ENCODE data around the gene ACADM.
"Not testable (repeated sequence)": the region's sequence is repeated elsewhere in the genome, so short reads cannot be mapped to it uniquely, and the experiment has no call there.

The ACADM gene

GRCh38 chr1:75724472-75725022 lies at the start of gene ACADM:
ACADM (plus strand) TSS chr1:75724709; CDS start chr1:75724788, 79 bp downstream.
- peak within 1 kb of the TSS; percentile 97 for H3K4me3 Mint-ChIP-seq
- H3K36me3 Mint-ChIP-seq, result peaks cover 20% of the 10 kb centered on the region
- H3K4me1 Mint-ChIP-seq, result peaks cover 39% of the 10 kb centered on the region

GRCh38 chr1:75677443-75677842 lies 47.1 kb upstream of the ACADM start:
- DNase-seq (ENCODE audit: low spot score in 2 of 2) (no peak), ATAC-seq (no peak)
- Mint-ChIP-seq H3K36me3 (no peaks in the 10 kb centered on the region), H3K9me3 (peaks cover 5% of the 10 kb centered on the region), H3K4me1 (no peaks in the 10 kb centered on the region), H3K27ac (no peak overlapping the region), H3K4me3 (no peak overlapping the region)

More at GRCh38 chr1:75724472-75725022, at the start of gene ACADM:
- peak; percentile 77 to 94 for DNase-seq (ENCODE audit: low spot score in 2 of 2)
- Mint-ChIP-seq H3K27ac (peak within 1 kb of the TSS; percentile 99), H3K9me3 (no peaks in the 10 kb centered on the region)
- peak; percentile 96 for ATAC-seq

- H3K4me1 Mint-ChIP-seq; DNase-seq (ENCODE audit: low spot score in 2 of 2); H3K27ac Mint-ChIP-seq; H3K9me3 Mint-ChIP-seq; ATAC-seq; H3K36me3 Mint-ChIP-seq; H3K4me3 Mint-ChIP-seq: not testable (repeated sequence)
Measured at GRCh38 chr1:75677964-75678363, 46.5 kb upstream of the ACADM start.

DNA sequence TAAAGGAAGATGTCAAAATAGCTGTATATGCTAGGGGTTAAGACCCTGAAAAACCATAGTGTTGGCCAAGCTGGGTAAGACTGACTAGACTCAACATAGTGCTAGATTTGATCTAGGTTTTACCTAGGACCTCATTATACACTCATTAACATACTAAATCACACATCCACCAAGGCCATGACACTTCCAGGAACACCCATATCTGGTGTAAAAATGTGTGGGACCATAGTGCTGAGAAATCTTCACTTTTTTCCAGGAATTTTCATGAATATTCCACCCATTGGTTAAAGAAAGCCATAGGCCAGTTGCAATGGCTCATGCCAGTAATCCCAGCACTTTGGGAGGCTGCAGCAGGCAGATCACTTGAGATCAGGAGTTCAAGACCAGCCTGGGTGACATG lies 34.0 kb upstream of the ACADM start:
- Mint-ChIP-seq H3K36me3 (no peaks in the 10 kb centered on the region), H3K9me3 (no peaks in the 10 kb centered on the region), H3K4me3 (no peak overlapping the region), H3K27ac (no peak overlapping the region), H3K4me1 (no peaks in the 10 kb centered on the region)
- no peak for ATAC-seq
- no peak for DNase-seq (ENCODE audit: low spot score in 2 of 2)

DNA sequence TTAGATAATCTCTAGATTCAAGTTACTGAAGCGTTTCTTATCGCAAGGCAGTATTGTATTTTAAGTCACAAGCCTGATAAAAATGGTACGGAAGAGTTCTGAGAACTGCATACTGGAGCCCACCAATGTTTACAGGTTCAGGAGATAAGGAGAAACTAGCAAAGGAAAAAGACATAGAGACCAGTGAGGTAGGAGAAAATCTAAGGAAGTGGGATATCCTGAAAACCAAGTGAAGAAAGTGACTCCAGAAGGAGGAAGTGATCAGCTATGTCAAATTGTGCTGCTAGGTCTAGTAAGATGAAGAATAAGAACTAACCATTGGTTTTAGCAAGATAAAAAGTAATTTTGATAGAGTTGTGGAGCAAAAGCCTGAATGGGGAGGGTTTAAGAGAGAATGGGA lies 31.0 kb upstream of the ACADM start:
- Mint-ChIP-seq H3K9me3 (no peaks in the 10 kb centered on the region), H3K4me1 (no peaks in the 10 kb centered on the region), H3K4me3 (no peak overlapping the region), H3K36me3 (no peaks in the 10 kb centered on the region), H3K27ac (no peak overlapping the region)
- no peak for ATAC-seq
- no peak for DNase-seq (ENCODE audit: low spot score in 2 of 2)

DNA sequence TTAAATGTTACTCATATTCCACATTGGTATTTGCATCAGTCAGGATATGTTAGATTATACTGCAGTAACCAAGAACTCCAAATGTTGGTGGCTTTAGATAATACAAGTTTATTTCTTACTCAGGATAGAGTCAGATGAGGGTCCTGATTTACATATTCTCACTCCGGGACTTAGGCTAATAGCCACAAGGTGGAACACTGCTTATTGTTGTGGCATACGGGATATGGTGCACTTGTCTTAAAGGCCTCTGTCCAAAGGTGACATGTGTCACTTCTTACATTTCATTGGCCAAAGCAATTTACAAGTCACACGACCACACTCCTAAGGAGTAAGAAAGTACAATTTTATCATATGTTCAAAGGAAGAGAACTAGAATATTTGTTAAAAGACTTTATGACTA lies 28.5 kb upstream of the ACADM start:
- Mint-ChIP-seq H3K4me3 (no peak overlapping the region), H3K36me3 (no peaks in the 10 kb centered on the region), H3K9me3 (no peaks in the 10 kb centered on the region), H3K27ac (no peak overlapping the region), H3K4me1 (no peaks in the 10 kb centered on the region)
- no peak for DNase-seq (ENCODE audit: low spot score in 2 of 2)
- no peak for ATAC-seq

GRCh38 chr1:75707191-75707590 lies 17.3 kb upstream of the ACADM start:
- no peak for DNase-seq (ENCODE audit: low spot score in 2 of 2)
- no peaks in the 10 kb centered on the region for H3K4me1 Mint-ChIP-seq
- no peak for ATAC-seq
- no peaks in the 10 kb centered on the region for H3K9me3 Mint-ChIP-seq
- H3K36me3 Mint-ChIP-seq, result no peaks in the 10 kb centered on the region
- no peak overlapping the region for H3K27ac Mint-ChIP-seq
- H3K4me3 Mint-ChIP-seq, result no peak overlapping the region

DNA sequence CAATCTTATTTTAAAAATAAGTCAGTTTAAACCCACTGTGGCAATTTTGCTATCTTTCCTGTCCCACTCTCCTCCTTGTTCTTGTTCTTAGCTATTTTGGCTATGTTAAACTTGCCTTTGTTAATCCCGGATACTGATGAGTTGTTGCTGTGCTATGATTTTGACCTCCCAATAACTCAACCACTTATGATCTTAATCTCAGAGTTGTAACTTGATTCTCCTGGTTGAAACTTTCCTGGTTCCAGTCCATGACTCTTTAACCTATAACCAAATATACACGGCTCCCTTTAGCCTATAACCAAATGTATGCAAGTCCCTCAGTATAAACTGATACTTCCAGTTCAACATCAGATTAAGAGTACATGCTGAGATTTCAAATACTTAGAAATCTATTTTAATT lies 15.6 kb upstream of the ACADM start:
- no peak overlapping the region for H3K27ac Mint-ChIP-seq
- ATAC-seq, result no peak
- H3K36me3 Mint-ChIP-seq, result no peaks in the 10 kb centered on the region
- H3K9me3 Mint-ChIP-seq, result no peaks in the 10 kb centered on the region
- DNase-seq (ENCODE audit: low spot score in 2 of 2), result no peak
- H3K4me1 Mint-ChIP-seq, result no peaks in the 10 kb centered on the region
- no peak overlapping the region for H3K4me3 Mint-ChIP-seq

DNA sequence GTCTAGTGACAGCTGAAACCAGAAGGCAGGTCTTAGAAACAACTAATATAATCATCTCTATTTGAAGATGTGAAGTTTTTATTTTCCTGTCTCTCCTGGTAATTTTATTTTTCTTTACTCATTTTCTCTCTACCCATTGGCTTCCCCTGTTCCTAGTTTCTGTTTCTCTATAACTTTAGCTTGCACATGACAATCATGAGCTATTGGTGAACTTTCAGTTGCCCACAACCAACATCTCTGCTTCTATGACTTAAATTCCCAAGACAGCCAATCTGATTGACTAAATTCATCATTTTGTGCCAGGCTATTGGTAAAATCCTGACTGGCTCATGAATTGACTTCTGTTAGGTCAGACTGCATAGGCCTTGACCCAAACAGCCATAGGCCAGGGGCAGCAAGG lies 13.7 kb upstream of the ACADM start:
- H3K27ac Mint-ChIP-seq, result no peak overlapping the region
- ATAC-seq, result no peak
- no peaks in the 10 kb centered on the region for H3K36me3 Mint-ChIP-seq
- DNase-seq (ENCODE audit: low spot score in 2 of 2), result no peak
- H3K4me3 Mint-ChIP-seq, result no peak overlapping the region
- H3K4me1 Mint-ChIP-seq, result no peaks in the 10 kb centered on the region
- H3K9me3 Mint-ChIP-seq, result no peaks in the 10 kb centered on the region

DNA sequence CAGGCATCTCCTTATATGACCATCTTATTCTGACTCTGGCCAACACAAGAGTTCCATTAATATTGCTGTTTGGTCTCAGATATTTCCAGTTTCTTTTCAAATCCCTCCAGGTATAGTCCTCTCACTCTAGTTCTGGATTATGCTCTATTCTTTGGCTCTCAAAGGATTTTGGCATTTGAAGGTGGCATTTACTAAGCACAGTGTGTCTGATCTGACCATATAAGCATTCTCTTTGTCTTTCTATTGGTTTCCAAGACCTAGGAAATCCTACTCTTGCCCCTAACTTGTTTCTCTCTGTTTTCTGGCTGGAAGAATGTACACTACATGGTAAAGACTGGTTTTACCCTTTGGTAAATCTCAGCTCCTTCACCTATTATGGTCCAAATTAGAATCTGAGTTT lies 12.7 kb upstream of the ACADM start:
- no peaks in the 10 kb centered on the region for H3K4me1 Mint-ChIP-seq
- no peak for DNase-seq (ENCODE audit: low spot score in 2 of 2)
- no peak overlapping the region for H3K4me3 Mint-ChIP-seq
- H3K27ac Mint-ChIP-seq, result no peak overlapping the region
- H3K36me3 Mint-ChIP-seq, result no peaks in the 10 kb centered on the region
- no peak for ATAC-seq
- no peaks in the 10 kb centered on the region for H3K9me3 Mint-ChIP-seq

- no peaks in the 10 kb centered on the region for H3K9me3 Mint-ChIP-seq
Measured at GRCh38 chr1:75712306-75712705, 12.2 kb upstream of the ACADM start.

GRCh38 chr1:75719810-75720209 lies 4.7 kb upstream of the ACADM start:
- Mint-ChIP-seq H3K9me3 (no peaks in the 10 kb centered on the region), H3K4me1 (peaks cover 10% of the 10 kb centered on the region), H3K27ac (no peak overlapping the region), H3K36me3 (peaks cover 6% of the 10 kb centered on the region), H3K4me3 (no peak overlapping the region)
- ATAC-seq (no peak), DNase-seq (ENCODE audit: low spot score in 2 of 2) (no peak)

More at GRCh38 chr1:75712306-75712705, 12.2 kb upstream of the ACADM start:
- ATAC-seq, result no peak
- Mint-ChIP-seq H3K36me3 (no peaks in the 10 kb centered on the region), H3K27ac (no peak overlapping the region), H3K4me3 (no peak overlapping the region), H3K4me1 (no peaks in the 10 kb centered on the region)
- no peak for DNase-seq (ENCODE audit: low spot score in 2 of 2)

DNA sequence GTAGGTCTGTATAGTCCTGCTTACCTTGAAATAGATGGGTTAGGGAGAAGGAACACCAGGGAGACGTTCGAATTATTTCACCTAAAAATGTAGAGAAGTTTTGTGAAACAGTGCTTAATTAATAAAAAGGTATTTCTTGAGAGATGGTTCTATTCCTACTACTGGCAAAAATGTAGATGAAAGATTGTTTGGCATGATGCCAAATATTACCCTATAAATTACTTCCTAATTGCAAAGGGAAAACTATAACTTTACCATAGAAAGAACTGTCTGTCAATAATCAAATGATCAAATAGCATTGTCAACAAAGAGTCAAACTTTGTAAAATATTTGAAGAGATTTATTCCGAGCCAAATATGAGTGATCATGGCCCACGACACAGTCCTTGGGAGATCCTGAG lies 4.2 kb upstream of the ACADM start:
- no peak for DNase-seq (ENCODE audit: low spot score in 2 of 2)

DNA sequence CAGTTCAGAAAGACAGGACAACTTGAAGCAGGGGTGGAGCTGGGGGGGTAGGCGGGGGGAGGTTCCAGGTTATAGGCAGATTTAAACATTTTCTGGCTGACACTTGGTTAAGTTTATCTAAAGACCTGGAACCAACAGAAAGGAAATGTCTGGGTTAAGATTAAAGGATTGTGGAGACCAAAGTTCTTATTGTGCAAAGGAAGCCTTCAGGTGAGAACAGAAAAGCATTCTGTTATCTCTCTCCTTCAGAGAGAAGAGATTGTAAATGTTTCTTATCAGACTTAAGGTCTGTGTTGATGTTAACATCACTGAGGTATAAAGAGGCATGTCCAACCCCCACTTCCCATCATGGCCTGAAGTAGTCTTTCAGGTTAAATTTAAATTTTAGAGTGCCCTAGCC lies 3.7 kb upstream of the ACADM start:
- H3K27ac Mint-ChIP-seq, result no peak overlapping the region
- no peak for DNase-seq (ENCODE audit: low spot score in 2 of 2)
- no peak overlapping the region for H3K4me3 Mint-ChIP-seq
- peaks cover 16% of the 10 kb centered on the region for H3K4me1 Mint-ChIP-seq
- no peak for ATAC-seq
- H3K36me3 Mint-ChIP-seq, result peaks cover 7% of the 10 kb centered on the region
- H3K9me3 Mint-ChIP-seq, result no peaks in the 10 kb centered on the region

More for the DNA sequence above, 4.2 kb upstream of the ACADM start:
- H3K4me3 Mint-ChIP-seq, result no peak overlapping the region
- peaks cover 11% of the 10 kb centered on the region for H3K4me1 Mint-ChIP-seq
- peaks cover 7% of the 10 kb centered on the region for H3K36me3 Mint-ChIP-seq
- H3K27ac Mint-ChIP-seq, result no peak overlapping the region
- H3K9me3 Mint-ChIP-seq, result no peaks in the 10 kb centered on the region
- no peak for ATAC-seq

DNA sequence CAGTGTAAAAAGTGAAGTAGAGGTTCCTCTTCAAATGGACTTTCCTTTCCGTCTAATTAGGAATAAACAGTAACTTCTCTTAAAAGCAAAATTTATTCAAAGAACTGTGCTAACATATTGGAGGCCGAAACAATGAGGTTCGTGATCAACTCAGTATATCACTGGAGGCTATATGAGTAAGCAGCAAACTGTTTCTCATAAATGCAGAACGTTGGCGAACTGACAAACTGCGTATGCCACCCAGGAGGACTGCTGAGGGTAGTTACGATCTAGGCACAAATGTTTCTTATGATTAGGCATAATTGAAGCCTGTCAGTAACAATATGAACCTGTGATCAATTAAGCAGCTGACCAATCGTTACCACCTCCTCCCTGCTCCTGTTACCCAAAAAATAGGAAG lies 2.3 kb upstream of the ACADM start:
- peaks cover 27% of the 10 kb centered on the region for H3K4me1 Mint-ChIP-seq

GRCh38 chr1:75722966-75723365 lies 1.5 kb upstream of the ACADM start:
- no peak overlapping the region for H3K27ac Mint-ChIP-seq

More for the DNA sequence above, 2.3 kb upstream of the ACADM start:
- not testable (repeated sequence) for H3K36me3 Mint-ChIP-seq; ATAC-seq; H3K4me3 Mint-ChIP-seq; H3K9me3 Mint-ChIP-seq; DNase-seq (ENCODE audit: low spot score in 2 of 2); H3K27ac Mint-ChIP-seq

DNA sequence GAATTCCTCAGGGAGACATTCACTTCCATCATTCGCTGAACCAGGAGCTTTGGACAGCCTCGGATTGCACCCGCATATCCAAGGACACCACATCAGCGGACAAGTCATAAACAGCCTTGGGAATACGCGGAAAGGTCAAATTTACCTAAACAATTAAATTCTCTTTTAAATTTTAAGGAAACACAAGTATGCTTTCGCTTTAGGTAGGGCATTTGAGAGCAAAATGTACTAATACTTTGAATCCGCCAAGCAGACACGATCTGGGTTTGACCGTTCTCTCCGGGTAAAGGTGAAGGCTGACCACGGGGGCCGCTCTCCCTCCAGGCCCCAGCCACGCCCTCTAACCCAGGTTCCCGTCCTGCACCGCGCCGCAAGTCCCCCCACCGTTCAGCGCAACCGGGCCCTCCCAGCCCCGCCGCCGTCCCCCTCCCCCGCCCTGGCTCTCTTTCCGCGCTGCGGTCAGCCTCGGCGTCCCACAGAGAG lies 479 bp upstream of the ACADM start:
- no peak for DNase-seq (ENCODE audit: low spot score in 2 of 2)
- Mint-ChIP-seq H3K9me3 (no peaks in the 10 kb centered on the region), H3K36me3 (peaks cover 15% of the 10 kb centered on the region), H3K27ac (peak overlapping the region; percentile 99), H3K4me1 (peaks cover 39% of the 10 kb centered on the region), H3K4me3 (peak overlapping the region; percentile 97)
- peak; percentile 88 for ATAC-seq

More at GRCh38 chr1:75722966-75723365, 1.5 kb upstream of the ACADM start:
- DNase-seq (ENCODE audit: low spot score in 2 of 2) (no peak), ATAC-seq (no peak)
- Mint-ChIP-seq H3K4me1 (peaks cover 34% of the 10 kb centered on the region), H3K9me3 (no peaks in the 10 kb centered on the region), H3K36me3 (peaks cover 7% of the 10 kb centered on the region), H3K4me3 (peak overlapping the region; percentile 97)
